Astrocyte of the cerebellum (primary cell): ENCODE results near the gene OR2L8.
"Not testable (repeated sequence)": the region's sequence is repeated elsewhere in the genome, so short reads cannot be mapped to it uniquely, and the experiment has no call there.

Experiments
- DNase-seq: peaks from one replicate; pipeline ENCODE4 v3.0.0-alpha.2; 2011; ENCODE audit warnings: low read depth
- H3K4me3 ChIP-seq: 2 replicates; pipeline ENCODE4 v1.5.1; 2011; ENCODE audit warnings: mild to moderate bottlenecking, low read depth, low read length, moderate library complexity
- in situ Hi-C: cut with HindIII; loops from 2 replicates; pipeline ENCODE4 v1.10.0; 2017; ENCODE audit warnings: low sequenced_read_pairs
- TF ChIP-seq, protein P1 (sequence below): IDR thresholded peaks from 2 replicates; pipeline ENCODE4 v1.5.1; 2012; ENCODE audit warnings: low read length, low read depth, moderate library complexity, mild to moderate bottlenecking; ENCODE audit errors: missing control alignments

Gene OR2L8

DNA sequence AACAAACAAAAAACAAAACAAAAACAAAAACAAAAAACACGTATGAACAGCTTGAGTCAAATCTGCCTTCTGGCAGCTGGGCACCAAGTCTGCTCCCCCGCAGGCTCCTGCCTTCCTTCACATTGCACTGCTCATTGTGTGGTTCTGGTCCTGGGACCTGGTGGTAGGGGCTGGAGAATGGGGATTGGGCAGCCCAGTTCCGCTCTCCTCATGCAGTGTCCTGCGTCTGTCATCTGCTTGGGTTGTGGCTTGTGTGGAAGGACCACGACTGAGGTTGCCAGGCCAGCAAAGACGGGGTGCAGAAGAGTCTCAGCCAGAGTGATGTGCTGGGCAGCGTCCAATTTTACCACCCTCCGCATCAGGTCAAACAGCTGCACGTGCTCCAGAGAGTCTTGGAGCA, 12.9 kb upstream of the OR2L8 start:
- no peak overlapping the region for H3K4me3 ChIP-seq

DNA sequence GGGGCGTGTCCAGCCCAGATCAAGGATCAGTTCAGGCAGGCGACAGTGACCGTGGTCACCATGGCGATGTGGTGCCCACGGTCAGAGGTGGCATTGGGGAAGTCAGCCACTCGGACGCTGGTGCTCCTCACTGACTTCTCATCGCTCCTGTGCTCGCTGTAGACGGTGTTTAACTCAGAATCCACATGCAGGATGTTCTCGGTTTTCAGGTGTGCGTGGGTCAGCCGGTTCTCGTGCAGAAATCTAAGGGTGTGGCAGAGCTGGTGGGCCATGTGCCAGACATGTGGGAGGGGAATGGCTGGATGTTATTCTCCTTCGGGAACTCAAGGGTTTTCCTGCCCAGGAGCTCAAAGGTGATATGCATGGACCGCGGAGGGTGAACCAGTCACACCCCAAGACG, 12.2 kb upstream of the OR2L8 start:
- TF ChIP-seq, protein P1, sequence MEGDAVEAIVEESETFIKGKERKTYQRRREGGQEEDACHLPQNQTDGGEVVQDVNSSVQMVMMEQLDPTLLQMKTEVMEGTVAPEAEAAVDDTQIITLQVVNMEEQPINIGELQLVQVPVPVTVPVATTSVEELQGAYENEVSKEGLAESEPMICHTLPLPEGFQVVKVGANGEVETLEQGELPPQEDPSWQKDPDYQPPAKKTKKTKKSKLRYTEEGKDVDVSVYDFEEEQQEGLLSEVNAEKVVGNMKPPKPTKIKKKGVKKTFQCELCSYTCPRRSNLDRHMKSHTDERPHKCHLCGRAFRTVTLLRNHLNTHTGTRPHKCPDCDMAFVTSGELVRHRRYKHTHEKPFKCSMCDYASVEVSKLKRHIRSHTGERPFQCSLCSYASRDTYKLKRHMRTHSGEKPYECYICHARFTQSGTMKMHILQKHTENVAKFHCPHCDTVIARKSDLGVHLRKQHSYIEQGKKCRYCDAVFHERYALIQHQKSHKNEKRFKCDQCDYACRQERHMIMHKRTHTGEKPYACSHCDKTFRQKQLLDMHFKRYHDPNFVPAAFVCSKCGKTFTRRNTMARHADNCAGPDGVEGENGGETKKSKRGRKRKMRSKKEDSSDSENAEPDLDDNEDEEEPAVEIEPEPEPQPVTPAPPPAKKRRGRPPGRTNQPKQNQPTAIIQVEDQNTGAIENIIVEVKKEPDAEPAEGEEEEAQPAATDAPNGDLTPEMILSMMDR = no peak
- no peak overlapping the region for H3K4me3 ChIP-seq
- in situ Hi-C loops = no loop called here
- DNase-seq = no peak

More for the DNA sequence above, 12.9 kb upstream of the OR2L8 start:
- TF ChIP-seq, protein P1 = no peak
- in situ Hi-C loops = no loop called here
- DNase-seq = no peak

DNA sequence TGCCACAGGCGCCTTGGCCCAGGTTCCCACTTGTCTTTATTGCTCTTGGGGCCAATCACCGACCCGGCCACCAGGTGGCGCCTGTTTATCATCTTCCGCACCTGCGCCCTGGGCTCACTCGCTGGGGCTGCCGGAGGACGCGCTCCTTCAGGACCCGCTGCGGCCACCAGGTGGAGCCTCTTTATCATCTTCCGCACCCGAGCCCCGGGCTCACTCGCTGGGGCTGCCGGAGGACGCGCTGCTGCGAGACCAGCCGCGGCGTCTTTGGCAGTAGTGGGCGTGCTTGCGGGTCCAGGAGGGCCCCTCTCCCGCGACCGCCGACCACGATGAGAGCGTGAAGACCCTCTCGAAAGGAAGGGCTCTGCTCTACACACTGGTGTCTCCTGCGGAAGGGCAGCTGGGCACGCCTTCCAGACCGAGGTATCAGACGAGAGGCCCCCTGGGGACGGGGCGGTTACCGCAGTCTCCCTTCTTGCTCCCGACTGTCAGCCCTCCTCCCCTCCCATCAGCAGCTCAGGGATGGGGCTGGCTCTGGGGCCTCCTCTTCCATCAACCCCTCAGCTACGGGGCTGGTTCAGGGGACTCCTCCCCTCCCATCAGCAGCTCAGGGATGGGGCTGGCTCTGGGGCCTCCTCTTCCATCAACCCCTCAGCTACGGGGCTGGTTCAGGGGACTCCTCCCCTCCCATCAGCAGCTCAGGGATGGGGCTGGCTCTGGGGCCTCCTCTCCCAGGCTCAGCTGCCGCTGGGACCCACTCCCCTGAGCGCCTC, 11.5 kb upstream of the OR2L8 start:
- H3K4me3 ChIP-seq = peak overlapping the region; percentile 51
- TF ChIP-seq, protein P1 = peak; percentile 81
- in situ Hi-C loops = not testable (repeated sequence)
- peak; percentile 27 for DNase-seq

DNA sequence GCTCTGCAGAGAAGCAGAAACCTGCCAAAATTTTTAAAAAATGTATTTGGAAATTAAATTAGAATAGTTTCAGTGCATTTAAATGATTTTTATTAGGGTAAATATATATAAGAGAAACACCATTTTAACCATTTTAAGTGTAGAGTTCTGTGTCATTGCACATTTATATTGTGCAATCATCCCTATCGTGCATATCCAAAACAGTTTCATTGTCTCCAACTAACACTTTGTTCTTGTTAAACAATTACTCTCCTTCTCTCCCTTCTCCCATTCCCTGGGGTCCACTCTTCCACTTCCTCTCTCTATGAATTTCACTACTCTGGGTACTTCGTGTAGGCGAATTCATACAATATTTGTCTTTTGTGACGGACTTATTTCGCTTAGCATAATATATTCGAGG, 6.0 kb upstream of the OR2L8 start:
- H3K4me3 ChIP-seq = no peak overlapping the region
- no peak for DNase-seq
- TF ChIP-seq, protein P1 = no peak
- in situ Hi-C loops = no loop called here

DNA sequence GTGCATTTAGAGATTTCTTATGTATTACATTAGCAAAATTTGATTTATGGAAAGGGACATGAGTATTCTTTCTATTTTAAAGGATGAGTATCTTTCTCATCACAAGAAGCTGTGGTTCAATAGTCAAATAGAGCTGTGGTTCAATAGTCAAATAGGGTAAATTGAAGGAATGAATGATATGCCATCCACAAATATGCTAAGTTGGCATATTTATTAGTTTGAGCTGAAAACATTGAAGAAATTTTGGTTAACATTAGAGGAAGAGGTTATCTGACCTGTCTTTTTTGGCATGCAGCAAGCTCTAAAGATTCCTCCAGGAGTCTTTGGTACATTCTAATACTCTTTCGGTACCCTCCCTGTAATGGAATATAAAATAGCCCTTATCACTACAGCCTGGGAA, 4.8 kb downstream of the OR2L8 start:
- TF ChIP-seq, protein P1 = no peak
- no peak overlapping the region for H3K4me3 ChIP-seq
- in situ Hi-C loops = no loop called here
- DNase-seq = no peak

DNA sequence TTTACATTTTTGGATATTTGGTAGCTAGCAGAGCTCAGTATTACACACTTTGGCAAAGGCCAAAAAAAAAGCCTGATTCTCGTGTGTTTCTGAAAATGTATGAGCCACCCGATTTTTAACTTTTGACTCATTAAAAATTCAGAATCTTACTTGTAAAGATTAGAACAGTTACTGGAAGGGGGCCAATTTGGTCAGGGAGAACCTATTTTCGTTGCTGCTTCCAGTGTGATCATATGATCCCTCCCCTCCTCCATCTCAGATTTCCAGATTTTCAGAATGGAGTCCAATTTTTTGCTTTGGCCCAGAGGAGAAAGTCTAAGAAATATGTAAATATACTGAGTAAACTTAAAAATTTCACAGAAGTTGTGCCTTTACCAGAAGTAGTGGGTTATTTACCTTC, 13.1 kb downstream of the OR2L8 start:
- no peak for DNase-seq
- TF ChIP-seq, protein P1 = no peak
- in situ Hi-C loops = no loop called here
- no peak overlapping the region for H3K4me3 ChIP-seq
